AG20443 (cell line): ENCODE data around the gene TOP2A.

Source experiments
- DNase-seq: peaks from one replicate; pipeline ENCODE4 v3.0.0; 2012; ENCODE audit warnings: low spot score, mixed read lengths

The TOP2A gene

DNA sequence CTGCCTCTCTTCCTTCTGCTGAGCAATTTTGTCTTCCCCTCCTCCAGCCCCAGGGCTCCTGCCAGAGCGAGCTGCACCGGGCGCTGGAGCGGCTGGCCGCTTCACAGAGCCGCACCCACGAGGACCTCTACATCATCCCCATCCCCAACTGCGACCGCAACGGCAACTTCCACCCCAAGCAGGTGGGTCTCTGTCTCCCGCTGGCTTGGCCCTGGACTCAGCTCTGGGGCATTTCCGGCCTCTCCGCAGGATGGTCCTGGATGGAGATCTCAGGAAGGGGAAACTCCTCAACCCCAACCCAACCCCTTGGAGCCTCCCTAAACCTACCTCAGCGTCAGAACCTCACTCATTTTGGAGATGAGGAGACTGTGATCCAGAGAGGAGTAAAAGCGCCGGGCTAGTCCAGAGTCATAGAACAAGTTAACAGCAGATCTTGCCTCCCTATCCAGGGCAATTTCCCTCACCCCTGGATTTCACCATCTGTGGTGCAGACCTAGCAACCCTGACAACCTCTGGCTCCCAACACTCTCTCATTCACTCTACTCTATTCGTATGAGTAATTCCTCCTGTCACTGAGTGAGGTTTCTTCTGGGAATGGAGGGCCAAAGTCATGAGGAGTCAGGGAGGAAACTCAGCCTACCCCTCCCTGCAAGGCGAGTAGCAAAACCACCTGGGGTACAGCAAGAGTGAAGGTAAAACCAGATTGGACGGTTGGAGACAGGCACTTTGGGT, 36.4 kb upstream of the TOP2A start:
- DNase-seq: peak; percentile 46

DNA sequence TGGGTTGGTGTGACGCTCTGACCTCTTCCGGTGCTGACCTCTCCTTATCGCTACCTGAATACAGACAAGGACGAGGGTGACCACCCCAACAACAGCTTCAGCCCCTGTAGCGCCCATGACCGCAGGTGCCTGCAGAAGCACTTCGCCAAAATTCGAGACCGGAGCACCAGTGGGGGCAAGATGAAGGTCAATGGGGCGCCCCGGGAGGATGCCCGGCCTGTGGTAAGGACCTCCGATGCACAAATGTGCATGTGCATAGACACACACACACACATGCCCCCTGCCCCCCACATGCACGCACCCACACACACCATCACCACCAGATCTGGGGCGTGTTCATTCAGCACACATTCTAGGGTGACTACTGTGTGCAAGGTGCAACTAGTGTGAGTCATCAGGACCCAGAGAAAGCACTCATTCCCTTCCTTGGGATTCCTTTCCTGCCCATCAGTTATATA, 35.3 kb upstream of the TOP2A start:
- DNase-seq: no peak

DNA sequence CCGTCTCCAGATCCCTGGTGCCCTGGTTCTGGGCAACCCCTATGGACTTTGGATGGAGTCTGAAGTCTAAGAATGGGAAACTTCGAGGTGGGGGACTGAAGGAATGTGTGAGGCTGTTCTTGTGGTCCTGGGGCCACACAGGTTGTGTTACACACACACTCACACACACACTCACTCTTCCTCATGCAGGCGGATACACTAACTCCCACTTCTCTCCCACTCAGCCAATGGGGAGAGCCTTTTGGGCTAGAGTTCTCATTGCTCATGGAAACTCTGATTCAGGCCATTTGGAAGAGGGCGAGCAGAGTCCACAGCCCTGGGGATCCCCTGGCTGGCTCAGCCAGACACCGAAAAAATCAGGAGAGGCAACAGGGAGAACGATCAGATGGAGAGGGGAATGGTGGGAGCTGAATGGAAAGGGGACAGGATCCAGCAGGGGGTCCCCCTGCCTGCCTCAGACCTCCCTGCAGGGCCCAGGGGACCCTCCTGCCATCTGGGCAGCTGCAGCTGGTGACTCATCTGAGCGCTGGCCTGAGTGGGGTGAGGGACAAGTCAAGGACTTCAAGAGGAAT, 34.6 kb upstream of the TOP2A start:
- DNase-seq: peak; percentile 78

DNA sequence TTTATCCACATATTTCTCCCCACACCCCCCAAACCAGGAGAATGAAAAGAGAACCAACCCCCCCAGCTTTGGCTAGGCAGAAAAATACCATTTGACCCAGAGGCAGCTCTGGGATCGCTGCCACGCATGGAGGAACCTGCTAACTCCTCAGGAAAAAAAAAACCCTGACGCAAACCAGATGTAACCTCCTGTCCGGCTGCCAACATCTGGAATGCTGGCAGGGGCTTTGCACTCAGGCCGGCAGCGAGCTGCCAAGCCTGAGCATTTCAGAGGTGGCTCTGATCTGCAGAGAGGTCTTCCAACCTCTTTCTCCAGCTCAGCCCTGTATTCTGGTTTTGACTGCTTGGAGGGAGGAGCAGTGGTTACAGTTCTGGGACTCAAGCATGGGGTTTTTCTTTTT, 33.7 kb upstream of the TOP2A start:
- DNase-seq: peak; percentile 87

DNA sequence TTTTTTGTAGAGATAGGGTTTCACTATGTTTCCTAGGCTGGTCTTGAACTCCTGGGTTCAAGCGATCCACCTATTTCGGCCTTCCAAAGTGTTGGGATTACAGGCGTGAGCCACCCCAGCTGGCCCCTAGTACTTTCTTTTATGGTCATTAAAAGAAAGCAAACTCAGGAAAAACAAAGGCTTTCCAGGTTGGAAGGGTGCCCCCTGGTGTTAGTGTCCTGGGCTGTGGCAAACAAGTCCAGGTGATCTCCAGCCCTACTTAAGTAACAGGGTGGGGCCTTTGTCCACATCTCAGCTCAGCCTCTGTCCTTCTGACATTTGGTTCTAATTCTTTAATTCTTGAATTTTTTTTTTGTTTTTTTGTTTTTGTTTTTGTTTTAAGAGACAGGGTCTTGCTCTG, 32.5 kb upstream of the TOP2A start:
- DNase-seq: no peak

DNA sequence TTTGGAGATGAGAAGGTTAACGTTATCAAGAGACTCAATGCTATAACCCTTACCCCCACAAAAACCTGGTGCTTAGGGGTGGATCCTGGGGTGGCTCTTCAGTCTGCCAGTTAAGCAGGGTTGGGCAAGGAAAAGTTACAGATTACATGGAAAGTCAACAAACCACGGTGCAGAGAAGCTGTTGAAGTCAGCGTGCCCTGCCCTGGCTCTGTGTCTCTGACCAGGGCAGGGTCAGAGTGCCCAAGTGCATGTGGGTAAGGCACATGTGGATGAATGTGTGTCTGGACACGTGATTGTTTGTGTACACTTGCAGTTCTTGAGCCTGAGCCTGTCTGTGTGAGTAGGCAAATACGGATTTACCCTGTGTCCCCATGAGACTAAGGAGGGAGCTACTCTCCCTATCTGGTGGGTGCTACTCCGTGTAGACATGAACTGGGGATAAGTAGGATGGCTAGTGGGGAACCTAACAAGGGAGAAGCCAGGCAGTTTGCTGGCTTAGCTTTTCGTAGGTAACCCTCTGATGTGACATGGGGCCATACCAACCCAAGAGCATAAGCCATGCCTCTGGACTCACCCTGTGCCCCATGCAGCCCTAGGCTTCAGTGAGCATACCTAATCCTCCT, 31.1 kb upstream of the TOP2A start:
- no peak for DNase-seq

GRCh38 chr17:40448213-40448638, 30.5 kb upstream of the TOP2A start:
- no peak for DNase-seq

GRCh38 chr17:40447806-40448205, 30.1 kb upstream of the TOP2A start:
- no peak for DNase-seq

GRCh38 chr17:40447148-40447644, 29.5 kb upstream of the TOP2A start:
- no peak for DNase-seq

DNA sequence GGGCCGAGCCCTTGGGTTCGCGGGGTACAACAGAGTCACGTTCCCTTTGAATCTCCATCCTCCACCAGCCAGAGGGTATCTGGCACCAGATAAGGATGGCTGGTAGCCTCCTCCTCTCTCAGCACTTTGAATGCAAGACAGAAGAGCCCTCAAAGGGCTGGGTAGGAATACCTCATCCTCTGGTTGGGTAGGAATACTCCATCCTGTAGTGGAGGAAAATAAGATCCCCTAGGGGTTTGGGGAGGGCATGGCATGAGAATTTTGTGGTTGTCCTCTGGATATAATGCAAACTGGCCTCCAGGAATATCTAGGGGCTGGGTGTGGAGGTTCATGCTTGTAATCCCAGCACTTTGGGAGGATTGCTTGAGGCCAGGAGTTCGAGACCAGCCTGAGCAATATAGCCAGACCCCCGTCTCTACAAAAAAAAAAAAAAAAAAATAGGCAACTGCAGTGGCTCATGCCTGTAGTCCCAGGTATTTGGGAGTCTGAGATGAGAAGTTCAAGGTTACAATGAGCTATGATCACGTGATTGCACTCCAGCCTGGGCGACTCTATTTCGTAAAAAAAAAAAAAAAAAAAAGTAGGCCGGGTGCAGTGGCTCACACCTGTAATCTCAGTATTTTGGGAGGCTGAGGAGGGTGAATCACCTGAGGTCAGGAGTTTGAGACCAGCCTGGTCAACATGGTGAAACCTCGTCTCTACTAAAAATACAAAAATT, 28.2 kb upstream of the TOP2A start:
- no peak for DNase-seq

- no peak for DNase-seq
These were observed 26.5 kb upstream of the TOP2A start for GRCh38 chr17:40443988-40444899.

- peak; percentile 91 for DNase-seq
These were observed 25.7 kb upstream of the TOP2A start, which contains the start of gene IGFBP4 for GRCh38 chr17:40443196-40443987. Gene IGFBP4, plus strand, starts transcription at chr17:40443450. Its CDS starts 286 bp downstream, at chr17:40443736.

DNA sequence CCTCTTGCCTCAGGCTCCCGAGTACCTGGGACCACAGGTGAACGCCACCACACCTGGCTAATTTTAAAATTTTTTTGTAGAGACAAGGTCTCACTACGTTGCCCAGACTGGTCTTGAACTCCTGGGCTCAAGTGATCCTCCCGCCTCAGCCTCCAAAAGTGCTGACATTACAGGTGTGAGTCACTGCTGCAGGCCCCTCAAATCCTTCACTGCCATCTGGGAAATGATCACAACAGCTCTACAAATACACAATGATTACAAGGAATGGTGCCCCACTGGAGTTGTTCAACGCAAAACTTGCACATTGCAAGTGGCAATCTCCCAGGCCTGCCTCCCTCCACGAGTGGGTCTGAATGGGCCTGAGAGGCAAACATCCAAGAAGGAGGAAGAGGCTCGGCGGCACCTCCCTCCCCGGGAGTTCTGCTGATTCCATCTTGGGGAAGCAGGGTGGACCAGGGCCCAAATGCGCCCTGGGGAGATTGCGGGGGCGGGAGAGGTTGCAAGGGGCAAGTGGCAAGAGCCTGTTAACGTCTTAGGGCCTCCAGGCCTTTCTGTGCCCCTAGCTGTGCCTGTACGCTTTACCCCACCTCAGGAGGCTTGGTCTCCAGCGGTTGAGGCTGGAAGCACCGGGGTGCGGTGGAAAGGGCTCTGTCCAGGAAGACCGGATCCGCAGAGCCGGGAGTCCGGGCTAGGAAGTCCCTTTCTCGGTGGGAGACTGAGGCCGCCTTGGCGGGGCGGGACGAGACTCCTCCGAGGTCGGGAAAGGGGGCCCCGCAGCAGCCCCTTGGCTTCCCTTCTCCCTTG, 24.9 kb upstream of the TOP2A start:
- DNase-seq: peak; percentile 56

DNA sequence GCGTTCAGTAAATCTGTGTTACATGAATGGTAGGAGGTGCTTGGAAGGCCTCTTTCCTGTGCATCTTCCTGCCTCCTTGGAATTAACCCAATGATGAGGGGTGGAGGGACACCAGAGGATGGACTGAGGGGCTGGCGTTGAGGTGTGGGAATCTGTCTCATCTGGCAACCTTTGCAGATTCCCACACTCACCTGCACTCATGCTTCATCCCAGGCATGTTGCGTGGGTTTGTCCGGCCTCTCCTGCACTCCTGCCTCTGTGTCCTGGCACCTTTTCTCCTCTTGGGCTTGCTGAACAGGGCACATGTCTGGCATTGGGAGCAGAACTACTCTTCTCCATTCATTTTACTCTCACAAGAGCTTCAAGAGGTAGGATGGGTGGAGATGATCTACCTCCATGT, 22.5 kb upstream of the TOP2A start:
- no peak for DNase-seq

DNA sequence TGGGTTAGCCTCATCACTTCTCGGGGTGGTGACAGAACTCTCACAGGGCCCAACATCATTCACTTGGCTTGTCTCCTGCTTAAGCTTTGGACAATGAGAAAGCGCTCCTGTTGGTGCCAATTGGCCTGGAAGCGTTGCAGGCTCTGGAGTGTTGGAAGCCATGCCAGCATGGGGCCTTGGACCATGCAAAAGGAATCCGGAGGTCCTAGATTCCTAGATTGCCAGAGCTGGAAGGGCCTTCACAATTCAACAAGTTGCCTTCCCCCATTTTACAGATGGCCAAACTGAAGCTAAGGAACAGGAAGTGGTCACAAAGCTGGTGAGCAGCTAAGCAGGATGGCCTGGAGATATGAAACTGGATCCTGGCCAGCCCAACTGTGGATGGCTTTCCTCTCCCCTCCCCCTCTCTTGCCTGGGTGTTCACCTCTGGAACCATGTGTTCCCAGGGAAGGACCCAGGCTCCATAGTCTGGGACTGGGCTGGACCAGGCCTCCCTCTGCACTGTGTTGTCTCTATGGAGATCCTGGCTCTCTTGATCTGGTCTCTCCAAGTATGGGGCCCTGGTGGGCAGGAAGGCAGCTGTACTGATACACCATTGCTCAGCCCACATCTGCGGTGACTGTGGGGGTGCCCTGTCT, 19.5 kb upstream of the TOP2A start:
- no peak for DNase-seq

DNA sequence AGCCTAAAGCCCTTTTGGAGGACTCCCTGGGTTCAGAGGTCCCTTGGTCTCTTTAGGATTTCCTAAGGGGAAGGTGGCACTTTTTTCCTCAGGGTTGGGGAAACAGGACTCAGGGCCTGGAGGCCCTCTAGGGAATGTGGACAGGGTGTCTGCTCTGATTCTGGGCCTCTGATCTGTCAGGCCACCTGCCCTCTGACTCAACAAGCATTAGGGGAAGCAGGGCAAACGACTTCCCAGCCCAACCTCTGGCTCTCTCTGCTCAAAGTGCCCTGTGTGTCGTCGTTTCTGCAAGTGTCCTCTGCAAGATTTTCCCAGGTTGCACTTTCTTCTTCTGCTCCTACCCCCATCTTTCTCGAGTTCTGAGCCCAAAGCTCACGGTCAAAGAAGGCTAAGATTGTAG, 18.9 kb upstream of the TOP2A start:
- no peak for DNase-seq

GRCh38 chr17:40433551-40434415, 16.1 kb upstream of the TOP2A start:
- DNase-seq: no peak

DNA sequence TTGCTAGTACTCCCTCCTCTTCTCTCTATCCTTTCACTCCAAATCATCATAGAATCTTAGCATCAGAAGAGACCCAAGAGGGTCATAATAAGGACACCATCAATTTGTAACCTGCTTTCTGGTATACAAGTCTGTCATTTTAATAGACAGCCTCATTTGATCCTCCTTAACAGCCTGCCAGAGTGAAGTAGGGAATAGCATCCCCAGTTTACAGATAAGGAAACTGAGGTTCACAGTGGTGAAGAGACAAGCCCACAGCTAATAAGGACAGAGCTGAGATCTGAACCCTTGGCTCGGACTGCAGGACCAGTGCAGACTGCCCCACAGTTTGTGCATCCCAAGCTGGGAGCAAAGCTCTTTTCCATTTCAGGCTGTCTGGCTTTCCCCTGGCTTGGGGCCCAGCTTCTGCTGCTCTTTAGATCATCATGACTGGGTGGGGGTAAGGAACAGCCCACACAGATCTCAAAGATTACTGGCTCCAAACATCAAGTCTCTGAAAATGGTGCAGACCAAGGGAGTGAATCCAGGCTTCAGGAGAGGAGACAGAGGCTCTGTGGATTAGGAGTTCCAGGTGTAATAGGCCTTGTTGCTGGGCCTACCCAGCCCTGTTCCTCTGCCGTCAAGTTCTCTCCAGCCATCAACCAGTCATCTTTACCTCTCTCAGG, 15.3 kb upstream of the TOP2A start:
- peak; percentile 56 for DNase-seq
